ENCODE results near the gene FGD5. TPM values are rescaled to one million over a fixed set of nuclear protein-coding genes. Genes with fewer than 3 reads are reported as not detected.

FGD5 gene
- total and polyA plus RNA-seq, 2 experiments from 2014 or later = 7.4 to 12.2 TPM

GRCh38 chr3:14831916-14832450 is 13.2 kb downstream of the FGD5 start (continued):
- TF ChIP-seq ZNF331 (CRISPR knock-in tag; IDR thresholded peaks at IDR 0.05; ENCODE audit: low read depth) = no peak
- no peak for TF ChIP-seq NANOG (IDR thresholded peaks at IDR 0.05; ENCODE audit: borderline replicate concordance)
- TF ChIP-seq, protein P1, sequence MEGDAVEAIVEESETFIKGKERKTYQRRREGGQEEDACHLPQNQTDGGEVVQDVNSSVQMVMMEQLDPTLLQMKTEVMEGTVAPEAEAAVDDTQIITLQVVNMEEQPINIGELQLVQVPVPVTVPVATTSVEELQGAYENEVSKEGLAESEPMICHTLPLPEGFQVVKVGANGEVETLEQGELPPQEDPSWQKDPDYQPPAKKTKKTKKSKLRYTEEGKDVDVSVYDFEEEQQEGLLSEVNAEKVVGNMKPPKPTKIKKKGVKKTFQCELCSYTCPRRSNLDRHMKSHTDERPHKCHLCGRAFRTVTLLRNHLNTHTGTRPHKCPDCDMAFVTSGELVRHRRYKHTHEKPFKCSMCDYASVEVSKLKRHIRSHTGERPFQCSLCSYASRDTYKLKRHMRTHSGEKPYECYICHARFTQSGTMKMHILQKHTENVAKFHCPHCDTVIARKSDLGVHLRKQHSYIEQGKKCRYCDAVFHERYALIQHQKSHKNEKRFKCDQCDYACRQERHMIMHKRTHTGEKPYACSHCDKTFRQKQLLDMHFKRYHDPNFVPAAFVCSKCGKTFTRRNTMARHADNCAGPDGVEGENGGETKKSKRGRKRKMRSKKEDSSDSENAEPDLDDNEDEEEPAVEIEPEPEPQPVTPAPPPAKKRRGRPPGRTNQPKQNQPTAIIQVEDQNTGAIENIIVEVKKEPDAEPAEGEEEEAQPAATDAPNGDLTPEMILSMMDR (conservative IDR thresholded peaks at IDR 0.05; ENCODE audit: low read depth in 2 of 2) = no peak
- TF ChIP-seq JUNB (IDR thresholded peaks at IDR 0.05; ENCODE audit: unreplicated experiment) = no peak

GRCh38 chr3:14832975-14833722 is 14.4 kb downstream of the FGD5 start:
- Histone ChIP-seq H3K79me2 (replicated peaks; ENCODE audit: insufficient read depth) (no peaks in the 10 kb centered on the region; the same call in 1 of the 2 replicates), H3K27ac (ENCODE audit: low read depth) (no peak overlapping the region), H3F3A (replicated peaks; ENCODE audit: low read depth) (no peaks in the 10 kb centered on the region), H3K36me3 (ENCODE audit: insufficient read depth) (no peaks in the 10 kb centered on the region), H4K20me1 (replicated peaks; ENCODE audit: insufficient read depth) (no peaks in the 10 kb centered on the region), H3K4me2 (no peak overlapping the region), H3K4me3 (no peak overlapping the region), H3K4me1 (ENCODE audit: insufficient read depth) (peaks cover 3% of the 10 kb centered on the region; the same call in 1 of the 2 replicates), H3K9me2 (ENCODE audit: insufficient read depth) (no peaks in the 10 kb centered on the region), H2AFZ (no peak overlapping the region), H3K27me3 (ENCODE audit: insufficient read depth) (no peaks in the 10 kb centered on the region)
- Mint-ChIP-seq H3K36me3 (ENCODE audit: low read depth) (no peaks in the 10 kb centered on the region), H3K27me3 (ENCODE audit: insufficient read depth, low read depth, poor library complexity) (peaks cover 11% of the 10 kb centered on the region), H3K27ac (no peak overlapping the region), H3K4me1 (peaks cover 39% of the 10 kb centered on the region), H3K4me3 (no peak overlapping the region), H3K9me3 (no peaks in the 10 kb centered on the region; the same call in 2 of the 3 replicates)
- no peak for ATAC-seq
- DNase-seq (ENCODE audit: low spot score) = no peak
- TF ChIP-seq STAT1 (IDR thresholded peaks at IDR 0.05; ENCODE audit: unreplicated experiment) (no peak), CREB1 (CRISPR knock-in tag; IDR thresholded peaks at IDR 0.05; ENCODE audit: low read depth) (no peak), JUNB (IDR thresholded peaks at IDR 0.05; ENCODE audit: unreplicated experiment) (no peak), EZH2phosphoT487 (IDR thresholded peaks at IDR 0.05; ENCODE audit: unreplicated experiment) (no peak), REST (IDR thresholded peaks at IDR 0.05; ENCODE audit: unreplicated experiment) (no peak), ZNF462 (CRISPR knock-in tag; IDR thresholded peaks at IDR 0.05) (no peak), NANOG (IDR thresholded peaks at IDR 0.05; ENCODE audit: borderline replicate concordance) (no peak)
- TF ChIP-seq, protein P1 (conservative IDR thresholded peaks at IDR 0.05; ENCODE audit: low read depth in 2 of 2) = no peak
